Measurements from ENCODE around the gene CSKMT.

DNA sequence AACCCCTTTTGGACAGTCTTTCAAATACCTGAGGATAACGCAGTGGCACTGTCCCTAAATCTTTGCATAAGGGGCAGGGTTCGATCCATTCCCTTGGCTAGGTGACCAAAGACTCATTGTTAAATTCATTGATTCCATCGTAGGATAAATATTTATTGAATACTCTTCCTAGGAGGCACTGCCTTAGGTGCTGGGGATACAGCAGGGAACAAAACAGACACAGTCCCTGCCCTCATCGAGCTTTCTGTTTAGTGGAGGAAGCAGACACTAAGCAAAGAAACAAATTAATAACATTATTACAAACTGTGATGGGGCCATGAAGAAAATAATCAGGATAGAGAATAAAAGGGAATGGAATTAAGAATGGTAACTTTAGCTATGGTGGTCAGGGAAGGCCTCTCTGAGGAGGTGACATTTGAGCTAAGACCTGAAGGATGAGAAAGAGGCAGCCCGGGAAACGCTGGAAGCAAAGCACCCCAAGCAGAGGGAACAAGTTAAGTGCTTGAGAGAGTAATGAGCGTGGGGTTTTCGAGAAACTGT lies 44.0 kb upstream of the CSKMT start:
- TF ChIP-seq, protein P1, sequence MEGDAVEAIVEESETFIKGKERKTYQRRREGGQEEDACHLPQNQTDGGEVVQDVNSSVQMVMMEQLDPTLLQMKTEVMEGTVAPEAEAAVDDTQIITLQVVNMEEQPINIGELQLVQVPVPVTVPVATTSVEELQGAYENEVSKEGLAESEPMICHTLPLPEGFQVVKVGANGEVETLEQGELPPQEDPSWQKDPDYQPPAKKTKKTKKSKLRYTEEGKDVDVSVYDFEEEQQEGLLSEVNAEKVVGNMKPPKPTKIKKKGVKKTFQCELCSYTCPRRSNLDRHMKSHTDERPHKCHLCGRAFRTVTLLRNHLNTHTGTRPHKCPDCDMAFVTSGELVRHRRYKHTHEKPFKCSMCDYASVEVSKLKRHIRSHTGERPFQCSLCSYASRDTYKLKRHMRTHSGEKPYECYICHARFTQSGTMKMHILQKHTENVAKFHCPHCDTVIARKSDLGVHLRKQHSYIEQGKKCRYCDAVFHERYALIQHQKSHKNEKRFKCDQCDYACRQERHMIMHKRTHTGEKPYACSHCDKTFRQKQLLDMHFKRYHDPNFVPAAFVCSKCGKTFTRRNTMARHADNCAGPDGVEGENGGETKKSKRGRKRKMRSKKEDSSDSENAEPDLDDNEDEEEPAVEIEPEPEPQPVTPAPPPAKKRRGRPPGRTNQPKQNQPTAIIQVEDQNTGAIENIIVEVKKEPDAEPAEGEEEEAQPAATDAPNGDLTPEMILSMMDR (IDR thresholded peaks at IDR 0.05): no peak
- TF ChIP-seq POLR2A (IDR thresholded peaks at IDR 0.05): no peak
